Measurements from ENCODE around the gene UBAC1.
"Not testable (repeated sequence)": the region's sequence is repeated elsewhere in the genome, so short reads cannot be mapped to it uniquely, and the experiment has no call there.

The UBAC1 gene

DNA sequence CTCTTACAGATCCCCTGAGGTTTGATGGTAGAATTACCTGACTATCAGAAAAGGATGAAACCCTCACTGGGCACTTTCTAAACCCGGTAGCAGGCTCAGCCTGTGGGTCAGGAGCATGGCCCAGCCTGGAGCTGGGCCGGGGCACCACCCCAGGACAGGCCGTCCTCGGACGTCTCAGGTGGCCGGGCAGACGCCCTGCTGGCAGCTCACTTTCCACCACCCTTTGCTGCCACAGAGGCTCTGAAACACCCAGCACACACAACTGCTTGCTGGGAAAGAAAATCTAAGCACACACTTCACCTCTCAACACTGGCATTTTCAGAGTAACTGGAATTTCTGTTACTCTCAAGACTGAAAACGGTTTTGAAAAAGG is 4.4 kb downstream of the UBAC1 start:
- no peak for DNase-seq

DNA sequence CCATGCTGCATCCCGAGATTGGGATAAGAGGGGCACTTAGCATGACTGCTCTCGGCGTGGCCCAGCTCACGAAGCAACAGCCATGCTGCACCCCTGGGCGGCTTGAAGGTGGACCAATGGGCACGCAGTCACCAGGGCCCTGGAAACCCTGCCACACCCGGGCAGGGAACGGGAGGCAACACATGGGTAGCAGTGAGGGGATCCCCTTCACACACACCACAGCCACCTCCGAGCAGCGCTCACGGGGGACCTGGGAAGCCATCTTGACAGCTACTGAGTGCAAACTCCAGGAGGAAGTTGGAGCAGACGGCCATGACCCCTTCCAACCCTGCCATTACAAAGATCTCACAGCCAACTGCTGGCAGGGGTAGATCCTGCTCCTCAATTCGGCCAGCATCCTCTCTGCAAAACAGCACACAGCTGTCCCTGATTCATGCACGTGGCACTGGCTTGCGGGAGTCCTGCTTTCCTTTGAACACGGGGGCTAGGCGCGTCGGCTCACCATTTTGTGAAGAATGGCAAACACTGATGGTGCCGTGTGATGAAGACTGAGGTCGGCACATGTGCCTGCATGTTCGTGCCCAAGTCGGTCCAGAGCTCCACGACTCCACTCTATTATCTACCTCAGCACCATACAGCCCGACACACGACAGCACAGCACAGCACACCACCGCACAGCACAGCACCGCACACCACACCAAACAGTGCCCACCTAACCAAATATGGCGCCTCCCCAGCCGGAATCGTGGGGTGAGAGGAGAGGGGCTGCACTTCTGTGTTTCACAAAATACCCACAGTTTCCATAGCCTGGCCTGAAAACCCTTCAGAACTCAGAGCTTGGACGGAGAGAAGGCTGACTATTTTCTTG is 5.0 kb downstream of the UBAC1 start:
- DNase-seq = no peak

DNA sequence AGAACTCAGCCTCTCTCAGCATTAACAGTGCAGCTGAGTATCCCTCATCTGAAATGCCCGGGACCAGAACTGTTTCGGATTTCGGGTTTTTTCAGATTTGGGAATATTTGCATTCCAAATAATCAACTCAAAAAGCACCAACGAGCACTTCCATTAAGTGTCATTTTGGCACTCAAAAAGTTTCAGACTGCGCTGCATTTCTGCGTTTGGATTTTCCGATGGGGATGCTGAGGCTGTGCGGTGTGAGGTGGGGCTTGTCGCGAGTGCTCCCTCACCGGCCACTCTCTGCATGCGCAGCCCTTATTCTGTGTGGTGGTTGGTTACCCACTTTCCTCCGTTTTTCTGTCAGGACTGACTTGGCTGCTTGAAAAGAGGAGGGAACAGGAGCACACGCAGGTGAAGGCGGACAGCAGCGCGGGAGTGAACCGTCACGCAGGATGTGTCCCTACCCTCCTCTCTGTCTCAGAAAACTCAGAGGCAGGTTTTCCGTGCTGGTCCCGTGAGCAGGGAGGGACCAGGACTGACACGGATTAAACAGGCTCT is 8.4 kb downstream of the UBAC1 start:
- no peak for DNase-seq

DNA sequence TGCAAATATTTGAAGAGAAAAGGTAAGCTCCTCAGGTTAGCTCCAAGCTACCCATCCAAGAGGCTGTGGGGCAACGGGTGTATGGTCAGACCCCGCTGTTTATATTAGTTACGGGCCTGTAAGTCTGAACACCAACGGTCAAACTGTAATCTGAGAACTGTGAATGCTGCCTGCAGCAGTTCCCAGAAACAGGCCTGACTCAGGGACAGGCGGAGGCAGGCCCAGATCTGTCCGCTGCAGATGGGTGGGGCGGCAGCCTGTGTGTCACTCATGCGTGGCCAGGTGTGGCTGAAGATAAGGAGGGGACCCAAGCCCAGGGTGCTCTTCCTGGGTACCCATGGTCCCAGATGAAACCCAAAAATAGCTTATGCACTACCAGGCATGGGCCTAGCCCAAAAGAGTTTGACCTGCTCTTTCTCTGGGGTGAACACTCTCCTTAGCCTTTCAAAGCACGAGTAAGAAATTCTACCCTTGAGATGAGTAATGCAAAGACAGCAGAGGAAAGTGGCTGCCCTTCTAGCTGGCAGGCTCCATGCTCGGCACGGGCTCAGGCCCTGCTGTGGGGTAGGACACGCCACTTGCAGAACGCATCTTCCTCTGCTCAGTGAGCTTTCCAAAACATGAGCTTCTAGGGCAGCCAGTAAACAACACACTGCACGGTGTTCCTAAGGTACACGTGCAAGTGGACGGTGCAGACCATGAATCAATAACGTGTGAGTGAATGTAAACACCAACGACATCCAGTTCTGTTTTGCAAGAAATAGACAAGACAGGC is 9.1 kb downstream of the UBAC1 start:
- no peak for DNase-seq

DNA sequence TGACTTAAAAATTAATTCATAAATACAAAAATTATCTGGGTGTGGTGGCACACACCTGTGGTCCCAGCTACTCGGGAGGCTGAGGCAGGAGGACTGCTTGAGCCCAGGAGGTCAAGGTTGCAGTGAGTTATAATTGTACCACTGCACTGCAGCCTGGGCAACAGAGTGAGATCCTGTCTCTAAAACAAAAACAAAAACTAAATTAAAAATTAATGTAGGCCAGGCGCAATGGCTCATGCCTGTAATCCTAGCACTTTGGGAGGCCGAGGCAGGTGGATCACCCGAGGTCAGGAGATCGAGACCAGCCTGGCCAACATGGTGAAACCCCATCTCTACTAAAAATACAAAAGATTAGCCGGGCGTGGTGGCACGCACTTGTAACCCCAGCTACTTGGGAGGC is 9.9 kb downstream of the UBAC1 start:
- DNase-seq = not testable (repeated sequence)

DNA sequence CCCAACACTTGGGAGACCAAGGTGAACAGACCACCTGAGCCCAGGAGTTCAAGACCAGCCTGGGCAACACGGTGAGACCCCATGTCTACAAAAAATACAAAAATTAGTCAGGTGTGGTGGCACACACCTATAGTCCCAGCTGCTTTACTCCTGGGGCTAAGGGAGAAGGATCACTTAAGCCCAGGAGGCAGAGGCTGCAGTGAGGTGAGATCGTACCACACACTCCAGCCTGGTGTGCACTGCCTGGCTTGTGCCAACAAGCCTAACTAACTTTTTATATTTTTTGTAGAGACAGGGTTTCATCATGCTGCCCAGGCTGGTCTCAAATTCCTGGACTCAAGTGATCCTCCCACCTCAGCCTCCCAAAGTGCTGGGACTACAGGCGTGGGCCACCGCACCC is 10.3 kb downstream of the UBAC1 start:
- DNase-seq = not testable (repeated sequence)

DNA sequence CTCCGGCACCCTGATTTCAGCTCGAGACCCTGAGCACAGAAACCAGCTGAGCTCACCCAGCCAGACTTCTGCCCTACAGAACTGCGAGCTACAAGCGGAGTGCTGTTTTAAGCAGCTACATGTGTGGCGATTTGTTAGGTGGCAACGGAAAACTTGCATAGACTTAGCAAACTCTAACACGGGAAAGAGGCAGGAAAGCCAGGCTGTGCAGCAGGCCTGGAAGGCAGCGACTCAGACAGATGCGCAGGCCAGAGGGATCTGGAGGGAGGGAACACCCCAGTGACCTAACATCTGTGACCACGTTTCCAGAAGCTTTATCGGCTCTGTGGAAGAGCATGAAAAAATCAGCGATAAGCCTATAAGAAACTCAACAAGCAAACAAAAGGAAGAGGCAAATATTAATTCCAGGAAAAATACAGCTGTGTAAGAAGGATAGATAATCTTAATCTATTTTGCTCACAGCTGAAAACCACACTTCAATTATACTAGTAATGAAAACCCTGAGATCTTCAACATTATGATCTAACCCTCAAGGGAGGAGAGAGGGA is 11.0 kb downstream of the UBAC1 start:
- DNase-seq = no peak

DNA sequence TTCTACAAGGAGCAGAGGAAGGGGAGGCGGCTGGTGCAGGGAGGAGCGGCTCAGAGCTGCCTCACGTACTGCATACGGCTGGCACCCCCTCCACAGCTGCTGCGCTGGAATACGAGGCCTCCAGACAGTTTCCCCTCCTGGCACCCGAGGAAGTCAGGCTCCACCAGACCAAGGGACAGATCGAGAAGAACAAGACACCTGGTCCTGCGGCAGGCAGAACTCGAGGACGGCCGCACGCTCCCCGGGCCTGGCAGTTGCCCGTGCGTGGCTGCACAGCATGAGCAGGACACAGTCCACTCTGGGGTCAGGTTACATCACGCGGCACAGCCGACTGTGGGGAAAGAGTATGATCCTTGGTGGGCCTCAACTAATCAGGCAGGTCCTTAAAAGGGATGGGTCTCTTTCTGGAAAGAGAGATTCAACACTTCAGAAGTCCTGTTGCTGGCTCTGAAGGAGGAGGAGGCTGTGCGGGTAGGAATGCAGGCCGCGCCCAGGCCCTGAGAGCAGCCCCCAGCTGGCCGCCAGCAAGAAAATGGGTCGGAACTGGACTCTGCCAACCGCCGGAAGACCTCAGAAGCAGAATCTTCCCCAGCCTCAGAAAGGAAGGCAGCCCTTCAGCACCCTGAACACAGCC is 11.6 kb downstream of the UBAC1 start:
- DNase-seq = no peak

DNA sequence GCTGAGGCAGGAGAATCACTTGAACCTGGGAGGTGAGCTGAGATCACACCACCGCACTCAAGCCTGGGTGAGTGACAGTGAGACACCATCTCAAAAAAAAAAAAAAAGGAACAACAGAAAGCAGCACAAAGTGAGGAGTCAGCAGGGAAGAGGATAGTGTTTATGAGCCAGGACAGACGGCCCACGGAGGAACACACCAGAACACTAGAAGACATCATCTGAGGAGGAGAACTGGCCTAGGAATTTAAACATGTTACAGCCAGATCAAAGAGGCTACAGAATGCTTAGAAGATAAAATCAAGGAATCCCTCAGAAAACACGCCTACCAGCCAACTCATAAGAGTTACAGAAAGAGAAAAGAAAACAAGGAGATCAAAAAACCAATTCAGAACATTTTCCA is 12.2 kb downstream of the UBAC1 start:
- DNase-seq = no peak

DNA sequence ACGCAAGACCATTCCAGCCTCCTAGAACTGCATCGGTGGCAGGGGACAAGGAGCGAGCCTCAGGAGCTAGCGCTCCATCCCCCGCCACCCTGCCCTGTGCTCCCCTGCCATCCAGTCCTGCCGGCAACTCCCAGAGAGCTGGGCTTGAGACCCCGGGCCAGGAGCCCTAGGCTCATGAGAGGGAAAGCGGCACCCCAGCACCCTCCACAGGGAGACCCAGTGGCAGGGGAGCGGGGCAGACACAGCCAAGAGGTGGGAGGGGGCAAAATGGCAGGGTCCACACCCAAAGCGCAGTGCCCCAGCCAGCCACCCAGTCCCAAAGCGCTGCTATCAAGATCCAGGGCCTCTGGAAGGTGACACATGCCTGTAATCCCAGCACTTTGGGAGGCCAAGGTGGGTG is 12.7 kb downstream of the UBAC1 start:
- DNase-seq = no peak

DNA sequence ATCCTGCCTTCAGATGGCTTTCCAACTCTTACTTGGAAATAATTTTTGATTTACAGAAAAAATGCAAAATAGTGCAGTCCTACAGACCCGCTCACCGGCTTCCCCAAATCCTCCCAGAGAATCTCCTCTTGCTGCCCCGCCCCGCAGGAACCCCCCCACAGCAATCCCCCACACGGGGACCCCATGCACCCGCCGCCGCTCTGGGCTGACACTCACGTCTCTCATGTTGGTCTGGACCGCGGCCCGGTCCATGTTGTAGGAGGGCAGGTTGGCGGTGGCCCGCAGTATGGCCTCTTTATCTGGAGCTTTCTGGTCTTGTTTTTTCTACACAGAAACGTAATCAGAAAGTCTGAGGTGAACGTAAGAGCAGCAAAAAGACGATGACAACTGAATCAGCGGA is 13.6 kb downstream of the UBAC1 start:
- DNase-seq = no peak

DNA sequence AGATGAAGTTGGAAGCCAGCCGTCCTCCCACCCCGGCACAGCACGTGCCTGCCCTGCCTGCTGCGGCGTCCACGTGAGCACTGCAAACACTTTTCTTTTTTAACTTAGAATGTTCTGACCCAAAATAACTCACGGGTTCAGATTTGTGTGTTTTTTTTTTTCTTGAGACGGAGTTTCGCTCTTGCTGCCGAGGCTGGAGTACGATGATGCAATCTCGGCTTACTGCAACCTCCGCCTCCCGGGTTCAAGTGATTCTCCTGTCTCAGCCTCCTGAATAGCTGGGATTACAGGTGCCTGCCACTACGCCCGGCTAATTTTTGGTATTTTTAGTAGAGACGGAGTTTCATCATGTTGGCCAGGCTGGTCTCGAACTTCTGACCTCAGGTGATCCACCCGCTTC is 14.1 kb downstream of the UBAC1 start:
- not testable (repeated sequence) for DNase-seq

DNA sequence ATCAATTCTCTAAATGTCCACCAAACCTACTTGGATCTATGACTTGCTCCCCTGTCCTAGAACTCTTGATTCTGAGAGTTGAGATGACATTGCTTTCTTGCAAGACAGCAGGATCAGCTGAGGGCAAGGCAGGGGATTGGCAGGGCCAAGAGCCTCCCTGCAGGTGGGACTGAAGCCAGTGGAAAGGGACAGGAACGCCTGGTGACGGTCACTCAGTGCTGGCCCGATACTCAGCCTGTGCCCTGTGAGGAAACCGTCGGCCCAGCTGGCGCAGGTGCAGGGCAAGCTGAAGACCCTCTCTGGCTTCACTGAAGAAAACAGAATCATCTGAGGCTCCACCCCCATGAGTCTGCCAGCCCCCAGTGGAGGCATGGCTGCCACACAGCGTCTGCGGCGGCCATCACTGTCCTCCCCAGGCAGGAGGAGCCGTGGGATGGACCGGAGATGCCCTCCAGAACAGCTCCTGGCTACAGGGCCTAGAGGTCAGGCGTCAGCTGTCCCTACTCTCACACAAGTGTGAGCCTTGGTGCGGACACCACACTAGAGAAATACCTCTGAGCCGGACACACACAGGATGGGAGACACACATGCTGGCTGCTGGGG is 14.7 kb downstream of the UBAC1 start:
- no peak for DNase-seq

DNA sequence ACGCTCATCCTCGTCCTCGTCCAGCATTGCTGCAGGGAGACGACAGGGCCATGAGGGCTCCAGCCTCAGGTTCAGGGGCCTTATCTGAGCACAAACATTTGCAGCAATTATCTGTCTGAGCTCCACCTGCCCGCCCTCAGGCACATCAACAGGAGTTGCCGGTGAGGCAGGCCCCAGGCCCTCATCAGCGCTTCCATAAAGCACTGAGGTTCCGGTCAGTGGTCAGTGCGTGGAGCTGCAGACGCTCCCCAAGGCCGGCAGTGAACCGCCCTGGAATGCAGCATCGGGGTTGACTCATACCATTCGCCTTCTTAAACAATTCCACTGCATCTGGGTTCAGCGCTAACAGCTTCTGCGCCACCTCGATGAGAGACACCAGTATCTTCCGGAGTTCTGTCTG is 15.2 kb downstream of the UBAC1 start:
- DNase-seq = no peak

DNA sequence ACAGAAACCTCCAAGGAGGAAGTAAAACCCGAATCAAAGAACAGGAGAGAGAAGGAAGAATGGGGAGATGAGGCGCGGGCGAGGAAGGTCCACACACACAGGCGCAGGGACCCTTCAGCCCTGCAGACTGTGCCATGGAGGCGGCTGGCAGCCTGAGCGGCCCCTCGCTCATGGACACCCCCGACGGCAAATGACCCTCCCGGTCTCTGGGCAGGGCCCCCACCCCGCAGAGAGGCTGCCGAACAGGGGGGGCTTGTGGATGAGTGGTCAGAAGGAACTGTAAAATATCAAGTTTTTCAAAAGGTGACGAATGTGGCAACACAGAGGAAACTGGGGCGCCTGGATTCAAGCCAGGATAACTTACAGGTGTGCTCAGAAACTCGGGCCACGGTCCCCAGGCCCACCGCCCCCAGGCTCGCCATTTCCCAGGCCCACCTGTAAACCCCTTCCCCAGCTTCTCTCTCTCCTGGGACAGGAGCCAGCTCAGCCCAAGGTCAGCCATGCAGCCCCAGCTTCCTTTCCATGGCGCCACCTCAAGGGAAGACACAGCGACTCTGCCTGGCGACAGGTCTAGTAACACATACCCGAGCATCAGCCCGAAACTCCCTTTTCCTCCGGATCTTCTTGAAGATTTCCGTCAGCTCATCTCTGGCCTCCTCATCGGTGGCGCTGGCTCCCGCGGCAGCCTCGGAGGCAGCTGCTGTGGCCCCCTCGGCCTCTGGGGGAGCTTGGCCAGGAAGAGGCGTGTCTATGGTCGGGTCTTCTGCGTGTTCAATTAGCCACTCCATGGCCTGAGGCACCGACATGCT is 16.5 kb downstream of the UBAC1 start:
- DNase-seq = no peak

DNA sequence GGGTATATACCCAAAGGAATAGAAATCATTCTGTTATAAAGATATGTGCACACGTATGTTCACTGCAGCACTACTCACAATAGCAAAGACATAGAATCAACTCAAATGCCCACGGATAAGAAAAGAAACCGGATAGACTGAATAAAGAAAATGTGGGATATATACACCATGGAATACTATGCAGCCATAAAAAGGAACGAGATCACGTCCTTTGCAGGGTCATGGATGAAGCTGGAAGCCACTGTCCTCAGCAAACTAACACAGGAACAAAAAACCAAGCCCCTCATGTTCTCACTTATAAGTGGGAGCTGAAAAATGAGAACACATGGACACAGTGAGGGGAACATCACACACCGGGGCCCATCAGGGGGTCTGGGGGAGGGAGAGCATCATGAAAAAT is 17.6 kb downstream of the UBAC1 start:
- DNase-seq = not testable (repeated sequence)

DNA sequence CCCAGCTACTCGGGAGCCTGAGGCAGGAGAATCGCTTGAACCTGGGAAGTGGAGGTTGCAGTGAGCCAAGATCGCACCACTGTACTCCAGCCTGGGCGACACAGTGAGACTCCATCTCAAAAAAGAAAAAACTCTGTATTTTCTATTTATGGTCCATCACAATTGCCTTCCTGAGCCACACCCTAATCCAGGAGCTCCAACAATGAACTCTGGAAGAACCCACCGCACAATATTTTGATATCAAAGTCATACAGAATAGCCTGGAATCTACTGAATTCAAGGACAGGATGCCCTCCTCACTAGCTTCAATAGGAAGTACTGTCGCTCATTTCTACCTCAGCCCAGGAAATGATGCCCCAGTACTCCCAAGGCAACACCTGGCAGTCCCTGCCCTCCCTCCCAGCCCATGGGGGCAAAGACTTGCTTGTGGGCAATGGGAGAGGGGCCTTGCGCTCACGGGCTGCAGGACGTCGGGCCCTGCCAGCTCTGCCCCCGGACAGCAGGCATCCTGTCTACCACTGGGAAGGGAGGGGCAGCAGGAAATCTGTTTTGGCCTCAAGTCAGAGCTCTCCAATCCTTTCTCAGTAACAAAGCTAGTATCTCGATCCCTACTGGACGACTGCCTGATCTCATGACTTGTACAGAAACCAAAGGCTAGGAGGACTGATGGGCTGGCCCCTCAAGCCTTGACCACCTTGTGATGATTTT is 19.7 kb downstream of the UBAC1 start:
- no peak for DNase-seq

DNA sequence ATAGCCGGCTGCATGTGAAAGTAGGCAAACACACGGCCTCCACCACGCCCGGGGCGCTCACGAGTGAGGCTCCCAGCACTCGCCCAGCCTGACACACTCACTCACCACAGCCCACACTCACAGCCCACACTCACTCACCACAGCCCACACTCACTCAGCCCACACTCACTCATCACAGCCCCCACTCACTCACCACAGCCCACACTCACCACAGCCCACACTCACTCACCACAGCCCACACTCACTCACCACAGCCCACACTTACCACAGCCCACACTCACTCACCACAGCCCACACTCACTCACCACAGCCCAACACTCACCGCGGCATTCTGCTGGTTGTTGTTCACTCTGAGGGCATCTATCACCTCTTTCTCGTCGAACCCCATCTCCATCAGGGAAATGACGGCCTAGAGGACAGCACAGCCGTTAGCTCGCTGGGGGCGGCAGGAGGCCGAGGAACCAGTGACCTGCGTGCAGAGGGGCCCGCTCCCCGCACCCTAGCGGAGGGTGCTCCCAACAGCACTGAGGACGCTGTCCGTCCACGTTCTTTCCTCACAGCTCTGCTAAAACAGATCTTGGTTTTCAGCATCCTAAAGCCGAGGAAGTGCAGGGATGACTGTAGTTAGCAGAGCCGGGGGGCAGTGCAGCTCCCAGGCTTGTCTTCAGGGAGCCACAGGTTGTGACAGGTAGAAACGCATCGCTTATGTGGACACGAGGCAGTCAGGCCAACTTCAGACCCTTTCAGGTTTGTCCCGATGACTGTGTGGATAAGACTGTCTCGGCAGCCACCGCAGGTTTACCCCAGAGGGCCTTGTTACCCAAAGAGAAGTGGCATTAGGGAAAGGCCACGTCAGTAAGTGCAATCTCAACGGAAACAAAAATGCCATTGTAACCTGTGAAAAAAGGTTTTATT is 21.6 kb downstream of the UBAC1 start:
- DNase-seq = peak; percentile 46

DNA sequence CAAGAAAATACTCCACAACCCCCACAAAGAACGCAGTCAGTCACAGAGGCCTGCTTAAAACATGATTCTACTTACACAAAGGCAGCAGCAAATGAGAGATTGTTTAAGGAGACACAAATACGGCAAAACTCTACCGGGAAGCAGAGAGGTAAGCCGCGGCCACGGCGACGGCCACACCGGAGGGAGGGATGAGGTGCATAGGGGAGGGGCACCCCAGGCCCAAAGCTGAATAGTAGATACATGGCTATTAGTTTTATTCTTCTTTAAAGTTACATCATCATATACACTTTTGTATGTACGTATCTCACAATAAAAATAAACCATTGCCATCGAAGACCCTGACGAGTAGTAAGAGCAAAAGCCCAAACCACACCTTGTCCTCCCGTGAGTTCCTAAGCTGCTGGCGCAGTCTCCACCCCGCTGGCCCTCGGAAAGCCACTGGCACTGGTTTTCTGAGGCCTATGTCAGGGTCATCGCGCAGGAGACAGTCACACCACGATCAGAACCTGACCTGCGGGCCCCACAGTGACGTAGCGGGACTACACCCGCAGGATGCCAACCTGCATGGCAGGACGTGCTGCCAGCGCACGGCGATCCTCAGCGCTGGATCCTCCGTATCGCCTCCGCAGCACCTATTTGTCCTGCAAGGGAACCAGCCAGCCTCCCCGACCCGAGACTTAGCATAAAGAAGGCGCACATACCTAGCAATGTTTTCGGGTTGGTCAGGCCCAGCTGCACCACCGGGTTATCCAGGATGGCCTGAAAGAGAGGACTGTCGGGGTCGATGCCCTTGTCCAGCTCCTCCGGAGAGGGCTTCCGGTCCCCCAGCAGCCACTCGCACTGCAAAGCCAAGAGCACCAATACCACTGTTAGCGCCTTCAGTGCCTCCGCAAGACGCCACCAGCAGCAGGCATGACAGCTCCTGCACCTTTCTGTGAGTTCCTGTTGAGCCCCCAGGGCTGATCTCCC is 23.4 kb downstream of the UBAC1 start:
- DNase-seq = no peak

Data from activated T-cell treated with anti-CD3 and anti-CD28 coated beads for 4 hours (primary cell).